HG03097 (cell line): ENCODE measurements around the gene CCBE1.

Experiments used
- ATAC-seq: cut with Tn5 transposase; IDR thresholded peaks from one replicate; pipeline ENCODE4 v1.9.1; 2021; ENCODE audit not compliant: unreplicated experiment, low FRiP score

Gene CCBE1

GRCh38 chr18:59577386-59577655 is 119.9 kb downstream of the CCBE1 start:
- ATAC-seq: no peak

GRCh38 chr18:59576541-59577385 is 120.5 kb downstream of the CCBE1 start:
- no peak for ATAC-seq

- ATAC-seq: no peak
Observed at GRCh38 chr18:59575995-59576394, 121.2 kb downstream of the CCBE1 start.

- ATAC-seq: no peak
Observed at GRCh38 chr18:59573962-59574361, 123.3 kb downstream of the CCBE1 start.

- no peak for ATAC-seq
Observed at GRCh38 chr18:59571902-59572301, 125.3 kb downstream of the CCBE1 start.

GRCh38 chr18:59570796-59571195 is 126.4 kb downstream of the CCBE1 start:
- no peak for ATAC-seq

- ATAC-seq: no peak
Observed at GRCh38 chr18:59570101-59570775, 127.0 kb downstream of the CCBE1 start.

GRCh38 chr18:59569390-59569791 is 127.8 kb downstream of the CCBE1 start:
- ATAC-seq: no peak

- ATAC-seq: no peak
Observed at GRCh38 chr18:59567431-59567830, 129.8 kb downstream of the CCBE1 start.

GRCh38 chr18:59566533-59566971 is 130.7 kb downstream of the CCBE1 start:
- no peak for ATAC-seq

- ATAC-seq: no peak
Observed at GRCh38 chr18:59565957-59566356, 131.3 kb downstream of the CCBE1 start.

- no peak for ATAC-seq
Observed at GRCh38 chr18:59564561-59564960, 132.7 kb downstream of the CCBE1 start.

GRCh38 chr18:59563176-59563785 is 133.9 kb downstream of the CCBE1 start:
- ATAC-seq: no peak

- no peak for ATAC-seq
Observed at GRCh38 chr18:59562751-59563150, 134.5 kb downstream of the CCBE1 start.

GRCh38 chr18:59561612-59562011 is 135.6 kb downstream of the CCBE1 start:
- no peak for ATAC-seq

GRCh38 chr18:59560556-59560955 is 136.7 kb downstream of the CCBE1 start:
- no peak for ATAC-seq

GRCh38 chr18:59559528-59559927 is 137.7 kb downstream of the CCBE1 start:
- no peak for ATAC-seq

- no peak for ATAC-seq
Observed at GRCh38 chr18:59555995-59556659, 141.1 kb downstream of the CCBE1 start.

- no peak for ATAC-seq
Observed at GRCh38 chr18:59554796-59555335, 142.4 kb downstream of the CCBE1 start.

GRCh38 chr18:59553273-59553870 is 143.9 kb downstream of the CCBE1 start:
- no peak for ATAC-seq
